CD4-positive, alpha-beta T cell (primary cell): ENCODE results near the gene FCRLA. TPM values are rescaled to one million over a fixed set of nuclear protein-coding genes. Genes with fewer than 3 reads are reported as not detected.

Source experiments
- ATAC-seq: fragments of 200-7000 bp; cut with Tn5 transposase; one replicate; pipeline ENCODE4 v1.10.0; 2022; ENCODE audit warnings: mild to moderate bottlenecking; ENCODE audit not compliant: poor library complexity
- CTCF ChIA-PET: fragments of 350-600 bp; sonication (Branson Sonifier 250); formaldehyde crosslinking; loops from one replicate; lab custom pipeline; 2021; ENCODE audit warnings: antibody characterized with exemption, inconsistent platforms; lab: Charles Lee
- POLR2A ChIA-PET: fragments of 350-600 bp; sonication (Branson Sonifier 250); formaldehyde crosslinking; loops from one replicate; lab custom pipeline; 2021; ENCODE audit warnings: antibody characterized with exemption, inconsistent platforms; lab: Charles Lee
- DNase-seq, 14 experiments: peaks; one replicate each; pipeline ENCODE4 v3.0.0-alpha.2; 2013 to 2020; ENCODE audit warnings: mixed read lengths in 2 of 14
- H3K27ac ChIP-seq, 2 donors: one replicate each; pipeline versions ENCODE4 v1.5.1 to v1.7.0; 2013; ENCODE audit warnings: low read length in 2 of 2, low read depth in 1 of 2, mild to moderate bottlenecking in 1 of 2
- H3K27me3 ChIP-seq, 2 experiments: 1 replicate in 1 of 2; 2 replicates in 1 of 2; pipeline versions ENCODE4 v1.6.1 to v1.7.0; 2013; ENCODE audit warnings: low read length in 2 of 2, control low read depth in 1 of 2, mild to moderate bottlenecking in 1 of 2, moderate library complexity in 1 of 2; ENCODE audit not compliant: insufficient read depth in 2 of 2, control insufficient read depth in 1 of 2
- H3K36me3 ChIP-seq: one replicate; pipeline ENCODE4 v1.6.1; 2013; ENCODE audit warnings: low read length, control low read depth; ENCODE audit not compliant: insufficient read depth
- H3K4me1 ChIP-seq: one replicate; pipeline ENCODE4 v1.6.1; 2013; ENCODE audit warnings: low read length, control low read depth; ENCODE audit not compliant: insufficient read depth
- H3K4me3 ChIP-seq: one replicate; pipeline ENCODE4 v1.5.1; 2013; ENCODE audit warnings: mild to moderate bottlenecking, low read length, moderate library complexity
- H3K9me3 ChIP-seq, 2 experiments: 1 replicate in 1 of 2; 2 replicates in 1 of 2; pipeline versions ENCODE4 v1.6.1 to v1.7.0; 2013; ENCODE audit warnings: low read length in 2 of 2, mild to moderate bottlenecking in 2 of 2, control low read depth in 1 of 2, moderate library complexity in 1 of 2; ENCODE audit not compliant: control insufficient read depth in 1 of 2, insufficient read depth in 1 of 2
- H3K27ac Mint-ChIP-seq: one replicate; pipeline ENCODE4 v1.8.0; 2020; ENCODE audit warnings: mixed read lengths
- H3K27me3 Mint-ChIP-seq: one replicate; pipeline ENCODE4 v1.8.0; 2021; ENCODE audit warnings: mixed read lengths
- H3K36me3 Mint-ChIP-seq: one replicate; pipeline ENCODE4 v1.8.0; 2021; ENCODE audit warnings: low read depth, mixed read lengths
- H3K4me1 Mint-ChIP-seq: one replicate; pipeline ENCODE4 v1.8.0; 2021; ENCODE audit warnings: low read depth, mixed read lengths
- H3K4me3 Mint-ChIP-seq: one replicate; pipeline ENCODE4 v1.8.0; 2020; ENCODE audit warnings: mild to moderate bottlenecking, mixed read lengths
- H3K9me3 Mint-ChIP-seq: one replicate; pipeline ENCODE4 v1.8.0; 2020; ENCODE audit warnings: mixed read lengths
- intact Hi-C, 2 experiments: fragments of 100-400 bp; cut with DNase I in 1 of 2; cut with micrococcal nuclease in 1 of 2; formaldehyde crosslinking; loops; one replicate each; pipeline versions ENCODE4 v1.15.1 to v1.9.0; 2023 to 2025; cut with DNase I, micrococcal nuclease
- total RNA-seq, 174 experiments: library from RNA in 2 of 174; stranded (reverse) in 2 of 174; gene quantifications; one replicate each; pipeline ENCODE4 v1.2.3 and lab custom pipeline; 2021 to 2026
- TF ChIP-seq, protein P1 (sequence below): fragments of 200-600 bp; IDR thresholded peaks from one replicate; pipeline ENCODE4 v1.8.0; 2022; ENCODE audit warnings: antibody characterized with exemption, mild to moderate bottlenecking

The FCRLA gene
- total RNA-seq, 2 experiments from 2014 or later: not detected

- POLR2A ChIA-PET: no interaction called here
- H3K36me3 Mint-ChIP-seq: no peaks in the 10 kb centered on the region
- DNase-seq: no peak
- Histone ChIP-seq H3K27me3 (no peaks in the 10 kb centered on the region), H3K27ac (no peak overlapping the region), H3K4me3 (no peak overlapping the region), H3K36me3 (no peaks in the 10 kb centered on the region), H3K4me1 (no peaks in the 10 kb centered on the region), H3K9me3 (no peaks in the 10 kb centered on the region)
- H3K27ac Mint-ChIP-seq: no peak overlapping the region
- no peak overlapping the region for H3K4me3 Mint-ChIP-seq
- H3K27me3 Mint-ChIP-seq: peaks cover 19% of the 10 kb centered on the region
- intact Hi-C loops: no loop called here
- no peaks in the 10 kb centered on the region for H3K4me1 Mint-ChIP-seq
- H3K9me3 Mint-ChIP-seq: no peaks in the 10 kb centered on the region
- TF ChIP-seq, protein P1, sequence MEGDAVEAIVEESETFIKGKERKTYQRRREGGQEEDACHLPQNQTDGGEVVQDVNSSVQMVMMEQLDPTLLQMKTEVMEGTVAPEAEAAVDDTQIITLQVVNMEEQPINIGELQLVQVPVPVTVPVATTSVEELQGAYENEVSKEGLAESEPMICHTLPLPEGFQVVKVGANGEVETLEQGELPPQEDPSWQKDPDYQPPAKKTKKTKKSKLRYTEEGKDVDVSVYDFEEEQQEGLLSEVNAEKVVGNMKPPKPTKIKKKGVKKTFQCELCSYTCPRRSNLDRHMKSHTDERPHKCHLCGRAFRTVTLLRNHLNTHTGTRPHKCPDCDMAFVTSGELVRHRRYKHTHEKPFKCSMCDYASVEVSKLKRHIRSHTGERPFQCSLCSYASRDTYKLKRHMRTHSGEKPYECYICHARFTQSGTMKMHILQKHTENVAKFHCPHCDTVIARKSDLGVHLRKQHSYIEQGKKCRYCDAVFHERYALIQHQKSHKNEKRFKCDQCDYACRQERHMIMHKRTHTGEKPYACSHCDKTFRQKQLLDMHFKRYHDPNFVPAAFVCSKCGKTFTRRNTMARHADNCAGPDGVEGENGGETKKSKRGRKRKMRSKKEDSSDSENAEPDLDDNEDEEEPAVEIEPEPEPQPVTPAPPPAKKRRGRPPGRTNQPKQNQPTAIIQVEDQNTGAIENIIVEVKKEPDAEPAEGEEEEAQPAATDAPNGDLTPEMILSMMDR: no peak
- ATAC-seq: no peak
- CTCF ChIA-PET: no interaction called here
Observed at GRCh38 chr1:161676441-161676840, 30.6 kb upstream of the FCRLA start.

GRCh38 chr1:161676958-161677689, 29.9 kb upstream of the FCRLA start:
- H3K27me3 Mint-ChIP-seq: peaks cover 19% of the 10 kb centered on the region
- Histone ChIP-seq H3K27me3 (no peaks in the 10 kb centered on the region), H3K4me3 (no peak overlapping the region), H3K27ac (no peak overlapping the region), H3K9me3 (no peaks in the 10 kb centered on the region), H3K36me3 (no peaks in the 10 kb centered on the region), H3K4me1 (no peaks in the 10 kb centered on the region)
- ATAC-seq (no peak), DNase-seq (no peak)
- no peaks in the 10 kb centered on the region for H3K36me3 Mint-ChIP-seq
- no peak overlapping the region for H3K4me3 Mint-ChIP-seq
- TF ChIP-seq, protein P1: no peak
- no peaks in the 10 kb centered on the region for H3K9me3 Mint-ChIP-seq
- POLR2A ChIA-PET: no interaction called here
- CTCF ChIA-PET: no interaction called here
- no peak overlapping the region for H3K27ac Mint-ChIP-seq
- intact Hi-C loops: no loop called here
- no peaks in the 10 kb centered on the region for H3K4me1 Mint-ChIP-seq

DNA sequence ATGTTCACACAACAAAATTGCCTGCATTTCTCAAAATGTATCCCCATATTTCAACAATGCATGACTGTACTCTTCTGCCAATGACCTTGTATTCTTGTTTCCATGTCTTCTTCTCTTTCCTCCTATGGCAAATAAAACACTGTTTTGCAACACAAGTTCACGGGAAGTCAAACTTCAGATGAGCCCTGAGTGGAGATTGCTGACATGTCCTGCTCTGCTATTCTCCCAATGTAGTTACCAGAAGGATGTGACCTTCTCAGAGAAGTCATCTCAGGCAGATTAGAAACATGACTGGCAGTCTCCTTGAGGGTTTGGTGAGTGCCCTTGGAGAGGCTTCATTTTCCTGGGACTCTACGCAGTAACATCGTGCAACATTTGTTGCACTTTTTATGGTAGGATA, 28.5 kb upstream of the FCRLA start:
- Mint-ChIP-seq H3K27me3 (peaks cover 15% of the 10 kb centered on the region), H3K4me3 (no peak overlapping the region), H3K4me1 (no peaks in the 10 kb centered on the region), H3K36me3 (no peaks in the 10 kb centered on the region), H3K27ac (no peak overlapping the region), H3K9me3 (no peaks in the 10 kb centered on the region)
- Histone ChIP-seq H3K27me3 (no peaks in the 10 kb centered on the region), H3K27ac (no peak overlapping the region), H3K4me1 (no peaks in the 10 kb centered on the region), H3K36me3 (no peaks in the 10 kb centered on the region), H3K4me3 (no peak overlapping the region), H3K9me3 (no peaks in the 10 kb centered on the region)
- ChIA-PET POLR2A (no interaction called here), CTCF (no interaction called here)
- ATAC-seq: no peak
- DNase-seq: no peak
- intact Hi-C loops: no loop called here
- TF ChIP-seq, protein P1: no peak
